Hematopoietic multipotent progenitor cell treated with erythropoietin and hydrocortisone succinate and interleukin-3 and kit ligand, for 4 days (in vitro differentiated cells): ENCODE data around the gene AGAP2.
"Not testable (repeated sequence)": the region's sequence is repeated elsewhere in the genome, so short reads cannot be mapped to it uniquely, and the experiment has no call there.

Source experiments
- DNase-seq: peaks from one replicate; pipeline ENCODE4 v3.0.0-alpha.2; 2015

AGAP2 gene

GRCh38 chr12:57688931-57689330 lies 49.6 kb downstream of the AGAP2 start:
- no peak for DNase-seq

- DNase-seq, result no peak
Measured at GRCh38 chr12:57687862-57688261, 50.7 kb downstream of the AGAP2 start.

GRCh38 chr12:57679697-57680096 lies 58.8 kb downstream of the AGAP2 start:
- no peak for DNase-seq

- DNase-seq, result not testable (repeated sequence)
Measured at GRCh38 chr12:57677947-57678346, 60.6 kb downstream of the AGAP2 start.

- no peak for DNase-seq
Measured at GRCh38 chr12:57674691-57675090, 63.9 kb downstream of the AGAP2 start.
